SU-DHL-6 (cell line): ENCODE measurements around the gene MFNG.

ENCODE experiments used
- H2AFZ ChIP-seq: fragments of 200-600 bp; sonication (generic); 2 replicates; pipeline ENCODE4 v1.6.1; 2014; ENCODE audit warnings: low read depth, mild to moderate bottlenecking, moderate library complexity, mixed read lengths, antibody characterized with exemption, low read length; ENCODE audit not compliant: severe bottlenecking
- H3F3A ChIP-seq: fragments of 200-600 bp; shearing (Covaris generic); 2 replicates; pipeline ENCODE4 v1.6.0; 2016; ENCODE audit warnings: antibody characterized with exemption, mild to moderate bottlenecking; ENCODE audit not compliant: insufficient read depth
- H3K27ac ChIP-seq: fragments of 200-600 bp; sonication (generic); 2 replicates; pipeline ENCODE4 v1.5.1; 2016; ENCODE audit warnings: low read depth, mild to moderate bottlenecking, low read length, moderate library complexity, mixed read lengths
- H3K27me3 ChIP-seq: fragments of 200-600 bp; sonication (generic), shearing (Covaris generic); 2 replicates; pipeline ENCODE4 v1.6.0; 2014; ENCODE audit warnings: mild to moderate bottlenecking, low read length
- H3K36me3 ChIP-seq: fragments of 200-600 bp; sonication (generic); 2 replicates; pipeline ENCODE4 v1.6.1; 2014; ENCODE audit warnings: mild to moderate bottlenecking, low read length, mixed read lengths
- H3K4me2 ChIP-seq: fragments of 300-600, 200-600 bp; shearing (Covaris generic), sonication (generic); 2 replicates; pipeline ENCODE4 v1.6.0; 2014; ENCODE audit warnings: low read length, low read depth, mild to moderate bottlenecking; ENCODE audit not compliant: poor library complexity, severe bottlenecking
- H3K4me3 ChIP-seq: fragments of 200-600 bp; sonication (generic); 2 replicates; pipeline ENCODE4 v1.5.1; 2014; ENCODE audit warnings: antibody characterized with exemption, low read length, mild to moderate bottlenecking, mixed read lengths; ENCODE audit not compliant: insufficient read depth, poor library complexity, severe bottlenecking
- H3K79me2 ChIP-seq: fragments of 200-600 bp; sonication (generic); 2 replicates; pipeline ENCODE4 v1.6.1; 2014; ENCODE audit warnings: mild to moderate bottlenecking, low read length, moderate library complexity; ENCODE audit not compliant: insufficient read depth
- H3K9ac ChIP-seq: fragments of 200-600 bp; sonication (generic); 2 replicates; pipeline ENCODE4 v1.7.0; 2014; ENCODE audit warnings: mild to moderate bottlenecking, low read length
- H3K9me2 ChIP-seq: fragments of 200-600 bp; sonication (generic); replicated peaks from 2 replicates; pipeline ENCODE4 v1.6.1; 2014; ENCODE audit warnings: low read length; ENCODE audit not compliant: insufficient read depth
- H3K9me3 ChIP-seq: fragments of 200-600 bp; sonication (generic); 2 replicates; pipeline ENCODE4 v1.6.1; 2014; ENCODE audit warnings: low read length, mixed read lengths; ENCODE audit not compliant: insufficient read depth
- H4K20me1 ChIP-seq: fragments of 200-600 bp; sonication (generic); 2 replicates; pipeline ENCODE4 v1.6.1; 2014; ENCODE audit warnings: low read depth, mild to moderate bottlenecking, antibody characterized with exemption, low read length, moderate library complexity, mixed read lengths
- EZH2phosphoT487 ChIP-seq: fragments of 200-600 bp; sonication (generic), shearing (Covaris generic); conservative IDR thresholded peaks from 2 replicates; pipeline ENCODE4 v1.6.1; 2018; ENCODE audit warnings: mild to moderate bottlenecking, antibody characterized with exemption, low read length, moderate library complexity, mixed read lengths
- TF ChIP-seq, protein P1 (sequence below): fragments of 200-600 bp; sonication (generic); IDR thresholded peaks from one replicate; pipeline ENCODE4 v1.5.1; 2017; ENCODE audit warnings: antibody characterized with exemption, mild to moderate bottlenecking, low read length, moderate library complexity; ENCODE audit not compliant: insufficient read depth, poor library complexity, severe bottlenecking

The MFNG gene

DNA sequence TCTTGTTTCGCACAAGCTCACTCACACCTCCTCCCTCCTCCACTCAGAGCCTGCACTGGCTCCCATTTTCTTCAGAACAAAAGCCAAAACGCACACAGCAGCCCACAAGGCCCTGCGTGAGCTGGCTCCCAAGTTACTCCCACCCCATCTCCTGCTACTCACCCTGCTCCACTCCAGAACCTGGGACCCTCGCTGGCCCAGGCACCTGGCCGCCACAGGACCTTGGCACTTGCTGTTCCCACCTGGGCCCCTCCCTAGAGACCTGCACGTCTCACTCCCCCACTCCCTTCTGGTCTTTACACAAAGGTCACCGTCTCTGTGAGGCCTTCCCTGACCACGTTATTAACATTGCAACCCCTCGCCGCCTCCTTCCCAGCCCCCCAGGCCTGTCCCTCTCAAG is 945 bp upstream of the MFNG start:
- Histone ChIP-seq H3K36me3 (no peaks in the 10 kb centered on the region), H3K27me3 (no peaks in the 10 kb centered on the region), H3K9me3 (no peaks in the 10 kb centered on the region), H3K4me2 (no peak overlapping the region), H3K27ac (no peak overlapping the region), H3K4me3 (no peak overlapping the region), H3K9ac (no peak overlapping the region), H4K20me1 (no peaks in the 10 kb centered on the region), H2AFZ (no peak overlapping the region), H3F3A (0 out of 2 replicates have a peak, but pooled peaks cover 6% of the 10 kb centered on the region), H3K79me2 (peaks cover 41% of the 10 kb centered on the region), H3K9me2 (no peaks in the 10 kb centered on the region)
- no peak for TF ChIP-seq EZH2phosphoT487
- TF ChIP-seq, protein P1, sequence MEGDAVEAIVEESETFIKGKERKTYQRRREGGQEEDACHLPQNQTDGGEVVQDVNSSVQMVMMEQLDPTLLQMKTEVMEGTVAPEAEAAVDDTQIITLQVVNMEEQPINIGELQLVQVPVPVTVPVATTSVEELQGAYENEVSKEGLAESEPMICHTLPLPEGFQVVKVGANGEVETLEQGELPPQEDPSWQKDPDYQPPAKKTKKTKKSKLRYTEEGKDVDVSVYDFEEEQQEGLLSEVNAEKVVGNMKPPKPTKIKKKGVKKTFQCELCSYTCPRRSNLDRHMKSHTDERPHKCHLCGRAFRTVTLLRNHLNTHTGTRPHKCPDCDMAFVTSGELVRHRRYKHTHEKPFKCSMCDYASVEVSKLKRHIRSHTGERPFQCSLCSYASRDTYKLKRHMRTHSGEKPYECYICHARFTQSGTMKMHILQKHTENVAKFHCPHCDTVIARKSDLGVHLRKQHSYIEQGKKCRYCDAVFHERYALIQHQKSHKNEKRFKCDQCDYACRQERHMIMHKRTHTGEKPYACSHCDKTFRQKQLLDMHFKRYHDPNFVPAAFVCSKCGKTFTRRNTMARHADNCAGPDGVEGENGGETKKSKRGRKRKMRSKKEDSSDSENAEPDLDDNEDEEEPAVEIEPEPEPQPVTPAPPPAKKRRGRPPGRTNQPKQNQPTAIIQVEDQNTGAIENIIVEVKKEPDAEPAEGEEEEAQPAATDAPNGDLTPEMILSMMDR, result no peak

DNA sequence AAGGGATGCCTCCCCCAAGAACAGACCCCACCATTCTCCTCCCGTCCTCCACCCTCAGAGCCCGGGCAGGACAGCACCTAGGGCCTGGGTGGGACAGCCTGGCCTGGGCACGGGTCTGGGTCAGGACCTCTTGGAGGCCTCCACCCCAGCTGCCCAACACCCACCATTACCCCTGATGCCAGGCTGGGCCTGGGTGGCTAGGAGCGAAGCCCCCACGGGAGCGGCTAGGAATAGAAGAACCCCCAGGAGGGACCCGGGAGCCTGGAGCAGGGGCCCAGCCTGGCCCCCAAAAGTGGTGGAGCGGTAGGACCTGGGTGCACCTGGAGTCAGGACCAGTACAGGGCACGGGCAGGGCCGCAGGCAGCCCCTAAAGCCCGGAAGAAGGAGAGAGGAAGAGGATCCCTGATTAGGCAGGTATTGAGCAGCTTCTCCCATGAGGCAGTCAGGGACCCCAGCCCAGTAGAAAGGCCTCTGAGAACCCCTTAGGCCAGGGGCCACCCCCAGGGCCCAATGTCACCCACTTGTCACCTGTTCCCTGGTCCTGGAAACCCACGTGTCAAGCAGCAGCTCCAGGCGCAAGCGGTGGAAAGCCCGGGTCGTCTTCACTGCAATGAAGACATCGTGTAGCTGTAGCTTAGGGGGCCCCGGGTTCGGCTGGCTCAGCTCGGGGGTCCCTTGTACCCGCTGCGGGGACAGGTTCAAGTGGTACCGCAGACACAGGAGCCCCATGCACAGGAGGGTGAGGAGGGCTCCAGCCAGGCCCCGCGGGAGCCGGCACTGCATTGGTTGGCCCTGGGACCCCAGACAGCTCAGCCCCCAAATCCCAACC is 575 bp downstream of the MFNG start:
- Histone ChIP-seq H4K20me1 (no peaks in the 10 kb centered on the region), H3K9ac (peak overlapping the region; percentile 97), H3K9me2 (no peaks in the 10 kb centered on the region), H3K4me2 (peak overlapping the region; percentile 86), H3F3A (0 out of 2 replicates have a peak, but pooled peaks cover 6% of the 10 kb centered on the region), H3K9me3 (no peaks in the 10 kb centered on the region), H3K27ac (peak overlapping the region; percentile 83), H2AFZ (no peak overlapping the region), H3K79me2 (peaks cover 56% of the 10 kb centered on the region), H3K27me3 (no peaks in the 10 kb centered on the region), H3K36me3 (no peaks in the 10 kb centered on the region), H3K4me3 (peak overlapping the region; percentile 81)
- no peak for TF ChIP-seq EZH2phosphoT487
- TF ChIP-seq, protein P1, result no peak

DNA sequence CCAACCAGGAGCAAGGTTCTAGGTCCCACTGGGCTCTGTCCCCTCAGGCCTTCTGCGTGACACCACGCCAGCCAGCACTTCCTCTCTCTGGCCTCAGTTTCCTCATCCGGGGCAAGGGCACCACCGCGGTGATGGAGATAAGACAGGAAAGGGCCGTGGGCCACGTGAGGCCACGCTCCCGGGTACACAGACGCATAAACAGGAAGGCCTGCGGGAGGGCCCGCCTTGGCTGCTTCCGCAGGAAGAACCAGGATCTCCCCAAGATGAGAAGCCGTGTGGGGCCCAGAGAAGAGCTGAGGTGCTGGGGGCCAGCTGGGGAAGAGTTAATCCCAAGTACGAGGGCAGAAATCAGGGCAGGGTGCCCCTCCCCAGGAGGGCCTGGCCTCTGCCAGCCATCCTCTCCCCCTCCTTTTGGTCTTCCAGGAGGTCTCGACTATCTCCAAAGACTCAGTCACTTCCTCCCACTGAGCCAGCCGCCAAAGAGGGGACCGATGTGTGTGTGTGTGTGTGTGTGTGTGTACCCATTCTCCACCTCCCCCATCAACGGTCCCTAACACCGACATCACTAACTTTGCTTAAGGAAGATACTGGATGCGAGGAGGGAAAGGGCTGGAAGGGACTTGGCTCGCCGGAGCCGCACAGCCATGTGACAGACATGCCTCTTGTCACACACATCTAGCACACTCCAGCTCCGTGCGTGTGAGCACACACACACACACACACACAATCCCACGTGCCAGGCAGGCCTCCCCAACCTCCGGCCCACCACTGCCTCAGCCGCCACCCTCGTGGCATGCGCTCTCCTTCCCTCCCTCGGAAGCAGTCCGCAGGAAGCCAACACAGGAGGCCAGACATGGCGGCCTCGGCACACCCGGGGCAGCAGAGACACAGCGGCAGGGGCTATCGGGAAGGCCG is 1.4 kb downstream of the MFNG start:
- Histone ChIP-seq H3K9me2 (no peaks in the 10 kb centered on the region), H3K9ac (peak overlapping the region; percentile 97), H3K9me3 (no peaks in the 10 kb centered on the region), H3K27ac (peak overlapping the region; percentile 83), H3K4me2 (peak overlapping the region; percentile 86), H3F3A (0 out of 2 replicates have a peak, but pooled peaks cover 6% of the 10 kb centered on the region), H3K27me3 (no peaks in the 10 kb centered on the region), H3K4me3 (peak overlapping the region; percentile 81), H4K20me1 (no peaks in the 10 kb centered on the region), H2AFZ (no peak overlapping the region), H3K36me3 (no peaks in the 10 kb centered on the region), H3K79me2 (peaks cover 57% of the 10 kb centered on the region)
- TF ChIP-seq, protein P1, result no peak
- TF ChIP-seq EZH2phosphoT487, result no peak
